ENCODE results near the gene TPT1.
A peak's percentile ranks its signal among the peaks of the same experiment; 100 is the strongest.
"Not testable (repeated sequence)": the region's sequence is repeated elsewhere in the genome, so short reads cannot be mapped to it uniquely, and the experiment has no call there.

TPT1 gene

DNA sequence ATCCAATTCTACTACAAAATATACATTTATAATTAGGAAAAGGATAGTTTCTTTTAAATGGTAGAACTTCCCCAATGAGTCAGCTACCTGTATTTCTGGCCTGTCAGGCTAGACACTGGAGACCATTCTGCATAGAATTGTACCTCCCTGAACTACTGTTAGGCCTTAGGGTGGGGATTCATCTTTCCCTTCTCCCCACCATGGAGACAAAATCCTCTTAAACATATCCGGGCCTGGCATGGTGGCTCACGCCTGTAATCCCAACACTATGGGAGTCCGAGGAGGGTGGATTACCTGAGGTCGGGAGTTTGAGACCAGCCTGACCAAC is 24.5 kb upstream of the TPT1 start:
- no peak for DNase-seq

DNA sequence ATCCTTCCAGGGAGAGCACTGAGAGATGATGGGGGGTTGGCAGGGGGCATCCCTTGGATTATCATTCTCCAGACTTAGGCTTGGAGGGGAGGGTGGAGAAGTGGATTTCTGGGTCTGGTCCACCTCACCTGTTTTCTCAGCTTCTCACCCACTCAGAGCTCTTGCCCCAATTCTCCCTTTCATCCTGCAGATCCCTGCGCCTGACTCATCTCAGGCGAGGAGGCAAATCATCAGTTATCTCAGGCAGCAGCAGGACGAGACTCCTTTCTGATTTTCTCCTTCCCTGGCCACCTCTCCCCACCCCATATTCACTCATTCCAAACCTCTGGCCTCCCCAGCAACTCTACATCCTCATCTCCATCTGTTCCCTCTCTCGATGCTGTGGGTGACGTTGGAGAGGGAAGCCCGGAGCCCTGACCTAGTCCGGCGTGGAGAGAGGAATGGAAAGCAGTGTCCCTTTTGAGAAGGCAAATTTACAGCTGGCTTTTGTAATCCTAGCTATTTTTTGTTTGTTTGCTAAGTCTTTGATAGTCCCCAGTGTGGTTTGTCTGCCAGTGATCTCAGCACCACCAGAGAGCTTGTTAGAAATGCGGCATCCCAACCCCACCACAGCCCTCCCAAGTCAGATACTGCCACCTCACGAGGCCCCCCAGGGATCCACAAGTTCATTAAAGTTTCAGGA is 24.0 kb upstream of the TPT1 start:
- no peak for DNase-seq

DNA sequence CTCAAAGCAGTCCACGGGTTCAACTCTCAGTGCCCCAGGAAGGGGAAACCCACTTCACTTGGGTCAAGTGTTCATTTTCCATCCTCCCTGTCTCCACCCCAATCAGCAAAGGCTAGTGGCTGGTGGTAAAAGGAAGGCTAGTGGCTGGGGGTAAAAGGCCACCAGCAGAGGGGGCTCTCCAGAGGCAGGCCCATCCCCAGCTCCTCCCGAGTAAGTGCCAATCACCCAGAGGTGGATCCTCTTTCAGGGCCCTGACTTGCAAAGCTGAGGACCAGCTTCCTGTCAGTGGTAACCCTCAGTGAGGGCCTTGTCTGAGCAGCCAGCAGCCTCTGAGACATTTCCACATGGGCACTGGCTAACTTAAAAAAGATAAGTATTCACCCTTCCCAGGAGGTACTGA is 22.0 kb upstream of the TPT1 start:
- peak; percentile 55 for DNase-seq

DNA sequence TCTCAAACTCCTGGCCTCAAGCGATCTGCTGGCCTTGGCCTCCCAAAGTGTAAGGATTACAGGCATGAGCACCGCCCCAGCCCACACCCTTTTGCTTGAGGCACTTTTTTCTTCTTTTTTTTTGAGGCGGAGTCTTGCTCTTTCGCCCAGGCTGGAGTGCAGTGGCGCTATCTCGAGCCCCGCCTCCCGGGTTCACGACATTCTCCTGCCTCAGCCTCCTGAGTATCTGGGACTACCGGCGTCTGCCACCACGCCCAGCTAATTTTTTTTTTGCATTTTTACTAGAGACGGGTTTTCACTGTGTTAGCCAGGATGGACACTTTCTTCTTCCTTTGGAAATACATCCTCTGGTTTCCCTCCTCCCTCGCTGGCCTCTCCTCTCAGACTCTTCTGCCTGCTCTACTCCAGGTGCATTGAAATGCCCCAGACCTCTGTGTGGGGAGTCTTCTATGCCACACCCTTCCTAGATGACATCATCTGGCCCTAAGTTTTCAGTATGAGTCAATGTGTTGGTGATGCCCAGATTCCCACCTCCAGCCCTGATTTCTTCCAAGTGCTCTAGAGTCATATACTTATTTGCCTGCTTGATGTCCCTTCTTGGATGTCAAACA is 20.7 kb upstream of the TPT1 start:
- DNase-seq = no peak

DNA sequence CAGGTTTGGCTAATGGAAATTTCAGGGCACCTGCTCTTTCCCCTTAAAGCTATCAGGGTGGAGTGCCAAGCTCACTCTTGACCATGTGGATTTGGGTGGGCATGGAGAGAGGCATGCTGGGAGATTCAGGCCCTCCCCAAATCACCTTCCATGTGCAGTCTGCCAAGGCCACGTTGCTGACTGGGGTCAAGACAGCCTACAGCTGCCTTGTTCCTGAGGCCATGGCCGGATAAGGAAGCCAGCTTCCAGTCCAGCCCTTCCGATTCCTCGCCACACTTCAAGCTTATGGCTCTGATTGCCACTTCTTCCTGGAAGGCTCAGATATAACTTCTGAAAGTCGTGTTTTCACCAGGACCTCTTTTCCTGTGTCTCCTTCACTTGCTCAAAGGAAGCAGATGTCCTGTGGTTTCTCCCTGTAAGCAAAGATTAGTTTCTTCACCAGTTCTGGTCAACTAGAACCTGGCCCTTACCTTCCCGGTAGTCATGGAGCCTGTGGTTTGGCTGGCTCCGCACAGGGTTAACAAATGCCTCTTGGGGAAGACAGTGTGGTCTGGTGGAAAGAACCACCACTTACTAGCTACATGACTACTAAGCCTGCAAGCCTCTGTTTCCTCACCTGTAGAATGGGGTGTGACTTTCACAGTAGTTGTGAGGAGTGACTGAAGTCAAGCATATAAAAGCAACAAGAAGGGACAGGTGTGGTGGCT is 16.1 kb upstream of the TPT1 start:
- DNase-seq = peak; percentile 61

DNA sequence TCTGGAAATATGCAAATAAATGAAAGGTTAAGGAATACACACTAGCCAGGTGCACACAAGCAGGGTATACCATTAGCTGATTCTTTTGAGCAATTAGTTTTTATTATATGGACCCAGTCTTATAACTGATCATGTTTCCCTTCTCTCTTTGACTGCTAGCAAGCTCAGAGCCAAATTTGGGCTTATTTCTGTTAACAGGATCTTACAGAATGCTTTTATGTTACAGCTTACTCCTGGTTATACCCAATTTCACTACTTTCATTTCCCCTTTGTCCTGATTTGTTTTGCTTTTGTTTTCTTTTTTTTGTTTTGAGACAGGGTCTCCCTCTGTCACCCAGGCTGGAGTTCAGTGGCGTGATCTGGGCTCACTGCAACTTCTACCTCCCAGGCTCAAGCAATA is 12.9 kb upstream of the TPT1 start:
- DNase-seq = no peak

DNA sequence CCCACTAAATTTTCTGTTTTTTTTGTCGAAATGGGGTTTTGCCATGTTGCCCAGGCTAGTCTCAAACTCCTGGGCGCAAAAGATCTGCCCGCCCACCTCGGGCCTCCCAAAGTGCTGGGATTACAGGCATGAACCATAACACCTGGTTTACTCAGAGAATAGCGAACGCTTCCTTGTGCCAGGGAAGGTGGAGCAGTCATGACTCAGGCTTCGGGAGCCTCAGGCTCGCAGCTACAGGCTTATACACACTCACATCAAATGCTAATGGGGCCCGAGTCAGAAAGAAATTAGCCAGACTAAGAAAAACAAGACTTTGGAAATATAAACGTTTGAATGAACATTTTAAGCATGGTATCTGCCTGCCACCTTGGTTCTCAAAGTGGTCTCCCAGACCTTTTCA is 11.0 kb upstream of the TPT1 start:
- DNase-seq = no peak

DNA sequence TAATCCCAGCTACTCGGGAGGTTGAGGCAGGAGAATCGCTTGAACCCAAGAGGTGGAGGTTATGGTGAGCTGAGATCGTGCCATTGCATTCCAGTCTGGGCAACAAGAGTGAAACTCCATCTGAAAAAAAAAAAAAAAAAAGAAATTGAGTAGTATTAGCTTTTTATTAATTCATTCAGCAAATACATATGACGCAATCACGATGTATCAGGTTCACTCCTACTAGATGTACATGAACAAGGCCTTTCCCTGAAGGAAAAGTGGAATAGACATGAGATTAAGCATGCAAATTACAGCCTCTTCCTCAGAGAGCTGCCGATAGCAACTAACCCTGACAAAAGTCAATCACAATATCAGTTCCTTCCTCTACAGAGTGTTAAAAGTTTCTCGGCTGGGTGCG is 9.2 kb upstream of the TPT1 start:
- no peak for DNase-seq

DNA sequence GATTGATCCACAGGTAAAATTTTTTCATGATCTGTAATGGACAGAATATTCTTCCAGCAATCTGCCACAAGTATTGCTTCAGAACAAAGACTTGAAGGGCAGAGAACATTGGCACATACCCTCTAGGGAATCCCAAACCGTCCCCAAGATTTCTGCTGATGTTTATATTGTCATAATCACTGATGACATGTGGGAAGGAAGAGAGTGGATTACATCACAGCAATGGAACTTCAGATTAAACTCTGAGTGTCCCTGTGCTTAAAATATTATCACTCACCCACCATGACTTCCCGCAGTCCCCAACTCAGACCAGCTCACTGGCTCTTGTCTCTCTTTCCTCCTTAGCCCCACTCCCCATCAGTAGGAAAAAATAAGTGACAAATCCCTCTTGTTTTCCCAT is 8.5 kb upstream of the TPT1 start:
- DNase-seq = no peak

DNA sequence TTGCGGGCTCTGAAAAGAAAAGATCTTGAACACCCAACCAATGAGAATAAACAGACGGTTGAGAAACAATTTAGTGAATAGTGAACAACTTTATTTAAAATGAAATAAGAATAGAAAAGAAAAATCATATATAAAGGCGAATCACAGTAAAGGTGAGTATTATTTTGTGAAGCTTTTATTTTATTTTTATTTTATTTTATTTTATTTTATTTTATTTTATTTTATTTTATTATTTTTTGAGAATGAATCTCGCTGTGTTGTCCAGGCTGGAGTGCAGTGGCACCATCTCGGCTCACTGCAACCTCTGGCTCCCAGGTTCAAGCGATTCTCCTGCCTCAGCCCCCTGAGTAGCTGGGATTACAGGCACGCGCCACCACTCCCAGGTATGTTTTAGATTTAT is 3.1 kb upstream of the TPT1 start:
- not testable (repeated sequence) for DNase-seq

DNA sequence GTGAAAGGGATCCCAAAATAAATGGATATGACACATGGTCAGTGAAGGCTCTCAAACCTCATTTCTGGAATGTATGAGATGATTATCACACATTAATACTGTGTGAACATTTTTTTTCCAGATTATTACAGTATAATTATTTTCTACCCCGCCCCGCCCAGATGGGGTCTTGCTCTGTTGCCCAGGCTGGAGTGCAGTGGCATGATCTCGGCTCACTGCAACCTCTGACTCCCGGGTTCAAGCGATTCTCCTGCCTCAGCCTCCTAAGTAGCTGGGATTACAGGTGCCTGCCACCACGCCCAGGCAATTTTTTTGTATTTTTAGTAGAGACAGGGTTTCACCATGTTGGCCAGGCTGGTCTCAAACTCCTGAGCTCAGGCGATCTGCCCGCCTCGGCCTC is 2.1 kb upstream of the TPT1 start:
- DNase-seq = not testable (repeated sequence)

DNA sequence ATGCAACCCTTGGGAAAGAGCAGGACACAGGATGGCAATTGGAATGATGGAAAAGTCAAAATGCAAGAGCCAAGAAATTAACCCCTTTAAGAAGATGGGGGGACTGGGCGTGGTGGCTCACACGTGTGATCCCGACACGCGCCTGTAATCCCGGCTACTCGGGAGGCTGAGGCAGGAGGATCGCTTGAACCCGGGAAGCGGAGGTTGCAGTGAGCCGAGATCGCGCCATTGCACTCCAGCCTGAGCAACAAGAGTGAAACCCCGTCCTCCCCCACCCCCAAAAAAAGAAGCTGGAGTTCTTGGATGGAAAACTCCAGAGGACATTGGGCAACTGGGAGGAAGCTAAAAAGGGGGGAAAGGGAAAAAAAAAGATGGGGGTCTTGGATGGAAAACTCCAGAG is 1.7 kb upstream of the TPT1 start:
- DNase-seq = not testable (repeated sequence)

DNA sequence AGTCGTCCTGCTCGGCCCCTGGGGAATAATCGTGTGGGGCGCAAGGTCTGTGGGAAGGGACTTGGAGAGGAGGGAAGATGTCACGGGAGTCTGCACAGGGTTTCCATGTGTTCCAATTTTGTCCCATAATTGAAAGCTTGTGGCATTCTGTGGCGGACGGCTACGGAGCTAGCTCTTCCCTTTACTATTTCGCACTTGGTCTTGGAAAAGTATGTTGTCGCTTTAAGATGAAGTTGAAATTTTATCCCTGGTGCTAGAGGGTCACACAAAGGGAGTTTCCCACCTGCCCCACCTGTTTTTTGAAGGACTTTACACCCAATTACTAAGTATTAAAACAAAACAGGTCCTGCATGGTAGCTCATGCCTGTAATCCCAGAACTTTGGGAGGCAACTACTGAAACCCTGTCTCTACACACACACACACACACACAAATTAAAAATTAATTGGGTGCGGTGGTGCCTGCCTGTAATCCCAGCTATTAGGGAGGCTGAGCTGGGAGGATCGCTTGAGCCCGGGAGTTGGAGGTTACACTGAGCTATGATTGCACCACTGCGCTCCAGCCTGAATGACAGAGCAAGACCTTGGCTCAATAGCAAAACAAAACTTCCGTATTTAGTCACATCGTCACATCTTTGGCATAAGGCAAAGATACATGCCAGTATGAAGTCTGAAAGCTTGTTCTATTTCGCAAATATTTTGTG is 967 bp upstream of the TPT1 start:
- peak; percentile 37 for DNase-seq

DNA sequence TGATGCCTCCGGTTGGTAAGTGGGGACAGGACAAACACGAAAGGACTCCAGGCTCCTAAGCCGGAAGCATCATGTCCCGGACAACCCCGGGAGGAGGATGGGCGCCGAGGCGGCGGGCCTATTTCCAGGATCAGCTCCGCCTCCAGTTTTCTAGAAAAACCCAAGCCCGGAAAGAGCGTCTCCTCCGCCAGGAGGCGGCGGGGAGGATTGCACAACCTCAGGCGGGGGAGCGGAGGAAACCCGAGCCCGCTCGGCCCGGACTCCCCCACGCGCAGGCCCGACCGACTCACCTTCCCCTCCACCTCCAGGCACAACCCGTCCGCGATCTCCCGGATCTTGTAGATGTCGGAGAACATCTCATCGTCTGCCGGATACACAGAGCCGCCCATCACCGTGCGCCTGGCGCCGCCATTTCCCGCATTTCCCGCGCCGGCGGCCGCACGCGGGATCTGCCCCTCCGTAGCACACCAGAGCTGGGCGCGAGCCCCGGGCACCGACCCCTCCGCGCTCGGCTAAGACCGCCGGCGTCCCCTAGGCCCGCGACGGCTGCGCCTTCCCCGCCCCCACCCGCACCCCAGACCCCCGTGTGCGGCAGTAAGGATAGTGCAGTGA is 455 bp downstream of the TPT1 start:
- peak; percentile 91 for DNase-seq

DNA sequence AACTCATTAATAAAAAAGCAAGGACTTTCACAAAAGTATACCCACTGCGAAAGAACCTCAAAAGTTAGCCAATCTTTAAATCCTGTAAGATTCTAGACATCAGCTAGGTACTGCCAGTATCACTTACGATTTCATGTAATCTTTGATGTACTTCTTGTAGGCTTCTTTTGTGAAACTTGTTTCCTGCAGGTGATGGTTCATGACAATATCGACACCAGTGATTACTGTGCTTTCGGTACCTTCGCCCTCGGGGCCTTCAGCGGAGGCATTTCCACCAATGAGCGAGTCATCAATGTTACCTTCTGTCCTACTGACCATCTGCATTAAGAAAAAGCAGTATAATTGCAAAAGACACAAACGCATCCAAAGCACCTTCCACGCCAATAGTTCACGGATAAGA is 1.1 kb downstream of the TPT1 start:
- no peak for DNase-seq

DNA sequence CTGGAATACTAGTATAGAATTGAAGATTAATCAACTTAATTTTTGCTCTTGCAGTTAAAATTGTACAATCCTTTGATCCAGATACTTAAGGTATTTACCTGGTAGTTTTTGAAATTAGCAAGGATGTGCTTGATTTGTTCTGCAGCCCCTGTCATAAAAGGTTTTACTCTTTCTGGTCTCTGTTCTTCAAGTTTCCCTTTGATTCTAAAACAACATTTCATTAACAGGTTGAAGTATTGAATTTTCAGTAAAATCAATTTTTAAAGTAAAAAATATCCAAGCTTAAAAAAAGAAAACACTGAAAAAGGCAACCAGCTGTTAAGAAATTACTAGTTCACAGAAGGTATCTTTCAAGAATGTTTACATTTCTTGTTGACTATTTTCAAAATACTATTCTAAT is 1.6 kb downstream of the TPT1 start:
- no peak for DNase-seq

DNA sequence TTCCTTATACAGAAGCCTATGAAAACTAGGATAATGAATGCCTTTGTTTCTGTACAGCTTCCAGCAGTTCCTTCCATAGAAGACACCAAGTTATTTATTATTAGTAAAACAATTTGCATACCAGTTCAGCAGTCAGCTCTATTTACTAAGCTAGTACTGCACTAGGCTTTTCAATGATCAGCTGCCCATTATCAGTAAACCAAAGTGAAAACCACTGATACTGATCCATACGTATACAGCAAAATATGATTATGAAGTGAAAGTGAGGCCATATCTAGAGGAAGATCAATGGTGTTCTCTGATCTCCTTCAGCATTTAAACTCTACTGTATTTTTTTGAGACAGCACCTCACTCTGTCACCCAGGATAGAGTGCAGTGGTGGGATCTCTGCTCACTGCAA is 3.2 kb downstream of the TPT1 start:
- no peak for DNase-seq

DNA sequence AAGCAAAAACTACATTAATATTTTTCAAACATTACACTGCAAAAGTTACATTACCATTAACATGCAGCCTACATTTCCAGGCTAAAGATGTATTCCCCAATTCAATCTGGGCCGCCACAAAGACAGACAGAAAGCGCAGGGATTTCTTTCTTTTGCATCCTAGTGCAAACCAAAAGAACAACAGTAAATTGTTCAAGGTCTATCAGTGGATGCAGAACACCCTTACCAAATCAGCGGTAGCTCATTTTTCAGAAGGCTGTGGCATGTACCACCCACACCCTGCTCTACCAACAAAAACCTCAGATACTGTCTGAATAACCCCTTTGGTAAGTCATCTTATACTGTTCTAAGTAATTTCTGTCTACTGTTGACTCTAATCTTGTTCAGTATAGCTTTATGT is 3.6 kb downstream of the TPT1 start:
- no peak for DNase-seq

DNA sequence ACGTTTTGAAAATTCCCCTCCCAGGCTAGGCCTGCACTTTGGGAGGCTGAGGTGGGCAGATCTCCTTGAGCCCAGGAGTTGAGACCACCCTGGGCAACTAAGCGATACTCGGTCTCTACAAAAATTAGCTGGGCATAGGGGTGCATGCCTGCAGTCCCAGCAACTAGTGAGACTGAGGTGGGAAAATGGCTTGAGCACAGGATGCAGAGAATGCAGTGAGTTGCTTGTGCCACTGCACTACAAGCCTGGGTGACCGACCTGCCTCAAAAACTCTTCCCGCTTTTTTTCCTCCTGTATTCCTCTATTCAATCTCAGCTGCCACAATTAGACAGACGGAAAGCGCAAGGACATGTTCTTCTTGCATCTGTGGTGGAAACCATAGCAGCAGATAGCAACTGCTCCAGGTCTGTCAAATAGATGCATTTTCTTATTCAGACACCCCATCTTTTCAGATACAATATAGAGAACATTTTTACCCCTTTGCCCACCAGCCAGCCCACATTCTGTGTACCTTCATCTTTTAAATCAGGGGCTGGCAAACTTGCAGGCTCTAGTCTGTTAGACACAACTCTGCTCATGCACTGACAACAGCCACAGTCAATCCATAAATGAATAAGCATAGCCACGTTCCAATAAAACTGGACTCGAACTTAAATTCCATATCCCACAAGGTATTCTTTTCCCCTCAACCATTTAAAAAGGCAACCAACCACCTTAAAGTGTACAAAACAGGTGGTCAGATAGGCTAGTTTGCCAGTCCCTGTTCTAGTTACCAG is 4.8 kb downstream of the TPT1 start:
- no peak for DNase-seq

DNA sequence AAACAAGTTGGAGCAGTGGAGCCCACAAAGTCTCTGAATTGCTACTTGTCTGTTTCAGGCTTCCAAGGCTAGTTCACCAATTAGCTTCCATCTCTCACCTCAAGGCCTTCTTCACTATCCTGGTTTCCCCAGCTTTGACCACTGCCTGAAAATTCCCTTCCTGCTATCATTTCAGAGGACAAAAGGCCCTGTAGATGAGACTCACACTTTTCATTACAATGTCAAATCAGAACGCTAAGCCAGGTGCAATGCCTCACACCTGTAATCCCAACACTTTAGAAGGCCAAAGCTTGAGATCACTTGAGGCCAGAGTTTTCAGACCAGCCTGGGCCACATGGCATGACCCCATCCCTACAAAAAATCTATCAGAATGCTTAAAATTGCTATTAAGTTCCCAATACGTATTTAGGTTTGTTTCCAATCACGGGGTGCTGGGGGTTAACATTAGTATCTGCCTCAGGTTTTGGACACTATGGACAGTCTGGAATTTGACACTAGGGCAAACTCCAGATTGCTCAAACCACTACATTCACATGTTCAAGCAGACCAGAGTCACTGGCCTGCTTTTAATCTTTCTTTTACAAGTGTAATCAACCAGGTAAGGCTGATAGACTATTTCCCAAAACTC is 5.5 kb downstream of the TPT1 start:
- DNase-seq = no peak

DNA sequence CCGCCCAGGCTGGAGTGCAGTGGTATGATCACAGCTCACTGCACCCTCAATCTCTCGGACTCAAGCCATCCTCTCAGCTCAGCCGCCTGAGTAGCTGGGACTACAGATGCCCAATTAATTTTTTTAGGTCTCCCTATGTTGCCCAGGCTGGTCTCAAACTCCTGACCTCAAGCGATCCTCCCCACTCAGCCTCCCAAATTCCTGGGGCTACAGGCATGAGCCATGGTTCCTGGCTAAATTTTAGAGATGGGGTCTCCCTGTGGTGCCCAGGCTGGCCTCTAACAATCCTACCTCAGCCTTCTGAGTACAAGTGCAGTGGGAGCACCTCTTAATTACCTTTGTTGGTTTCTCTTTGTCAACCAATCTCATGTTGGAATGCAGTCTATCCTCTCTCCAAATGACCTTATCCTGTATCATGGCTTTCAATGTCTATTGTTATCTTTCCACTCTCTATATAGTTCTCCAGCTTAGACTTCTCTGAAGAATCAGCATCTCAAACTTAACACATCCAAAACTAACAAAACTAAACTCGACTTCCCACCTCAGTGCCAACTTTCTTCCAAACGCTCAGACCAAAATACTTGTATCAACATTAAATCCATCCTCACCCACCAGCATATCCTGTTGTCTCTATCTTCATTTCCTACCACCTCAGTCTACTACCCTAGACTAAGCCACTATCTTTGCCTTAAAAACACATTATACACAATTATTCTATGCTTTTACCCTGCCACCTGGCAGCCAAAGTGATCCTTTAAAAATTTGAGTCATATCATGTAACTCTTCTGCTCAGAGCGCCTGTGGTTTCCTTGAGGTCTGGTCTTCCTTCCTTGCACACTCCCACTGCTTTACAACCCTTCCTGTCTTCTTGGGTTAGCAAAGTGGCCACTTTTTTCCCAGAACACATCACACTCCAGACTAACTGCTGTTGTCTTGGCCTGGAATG is 6.7 kb downstream of the TPT1 start:
- peak; percentile 62 for DNase-seq
